DMS114 treated with DMSO at 0.1 percent for 48 hours (cell line): ENCODE data around the gene GRIN1.

Source experiments
- DNase-seq: peaks from one replicate; lab custom pipeline; 2025; ENCODE audit not compliant: unreplicated experiment; lab: John Stamatoyannopoulos, UW

The GRIN1 gene

GRCh38 chr9:137191691-137192447 lies 52.9 kb downstream of the GRIN1 start:
- DNase-seq: no peak

- no peak for DNase-seq
Observed at GRCh38 chr9:137192448-137192780, 53.5 kb downstream of the GRIN1 start.

- no peak for DNase-seq
Observed at GRCh38 chr9:137192859-137193258, 53.9 kb downstream of the GRIN1 start.

GRCh38 chr9:137193771-137194170 lies 54.8 kb downstream of the GRIN1 start:
- DNase-seq: no peak

- DNase-seq: no peak
Observed at GRCh38 chr9:137194388-137194787, 55.4 kb downstream of the GRIN1 start.

GRCh38 chr9:137194909-137195308 lies 56.0 kb downstream of the GRIN1 start:
- DNase-seq: no peak

GRCh38 chr9:137195525-137196220 lies 56.7 kb downstream of the GRIN1 start:
- no peak for DNase-seq

- DNase-seq: no peak
Observed at GRCh38 chr9:137198051-137198901, 59.3 kb downstream of the GRIN1 start.

- no peak for DNase-seq
Observed at GRCh38 chr9:137198902-137199283, 59.9 kb downstream of the GRIN1 start.

- no peak for DNase-seq
Observed at GRCh38 chr9:137199411-137200121, 60.6 kb downstream of the GRIN1 start.

GRCh38 chr9:137200311-137201204 lies 61.6 kb downstream of the GRIN1 start, which contains the start of gene TPRN:
Gene TPRN (minus strand): TSS chr9:137200741. CDS start chr9:137200711, 30 bp downstream.
- DNase-seq: peak; percentile 92

- no peak for DNase-seq
Observed at GRCh38 chr9:137201205-137201868, 62.4 kb downstream of the GRIN1 start.

GRCh38 chr9:137202966-137203365 lies 64.0 kb downstream of the GRIN1 start:
- DNase-seq: no peak

- no peak for DNase-seq
Observed at GRCh38 chr9:137204731-137205125, 65.8 kb downstream of the GRIN1 start.

- peak; percentile 70 for DNase-seq
Observed at GRCh38 chr9:137205126-137206069, 66.4 kb downstream of the GRIN1 start, which contains the start of the genes NDOR1 and TMEM203. Gene NDOR1 (plus strand): TSS chr9:137205700. CDS start chr9:137205778, 78 bp downstream. Gene TMEM203 (minus strand): TSS chr9:137205648. CDS start chr9:137205414, 234 bp downstream.

GRCh38 chr9:137206602-137207001 lies 67.6 kb downstream of the GRIN1 start:
- DNase-seq: no peak

- no peak for DNase-seq
Observed at GRCh38 chr9:137211532-137211931, 72.6 kb downstream of the GRIN1 start.

- no peak for DNase-seq
Observed at GRCh38 chr9:137212520-137212919, 73.6 kb downstream of the GRIN1 start.
